ENCODE data around the gene WDR86. TPM values are rescaled to one million over a fixed set of nuclear protein-coding genes. Genes with fewer than 3 reads are reported as not detected.

The WDR86 gene
- total RNA-seq, 1 donor from 2014 or later = 19.4 TPM

GRCh38 chr7:151430391-151431205 is 20.8 kb upstream of the WDR86 start:
- Histone ChIP-seq H3K27ac (peak overlapping the region; percentile 85), H3K4me3 (no peak overlapping the region), H3K4me1 (peaks cover 49% of the 10 kb centered on the region), H3K9me3 (no peaks in the 10 kb centered on the region), H3K36me3 (no peaks in the 10 kb centered on the region), H3K27me3 (no peaks in the 10 kb centered on the region)
- intact Hi-C loops (cut with DNase I) = no loop called here
- DNase-seq (ENCODE audit: extremely low spot score in 2 of 2) = no peak
- TF ChIP-seq POLR2A (IDR thresholded peaks at IDR 0.05) = no peak
- no peak for TF ChIP-seq CTCF (IDR thresholded peaks at IDR 0.05)
- TF ChIP-seq POLR2AphosphoS5 (IDR thresholded peaks at IDR 0.05; ENCODE audit: insufficient read depth in 1 of 2, low read depth in 1 of 2) = no peak

GRCh38 chr7:151429560-151430331 is 19.9 kb upstream of the WDR86 start:
- H3K27me3 ChIP-seq = no peaks in the 10 kb centered on the region
- TF ChIP-seq POLR2AphosphoS5 (IDR thresholded peaks at IDR 0.05; ENCODE audit: insufficient read depth in 1 of 2, low read depth in 1 of 2) (no peak), POLR2A (IDR thresholded peaks at IDR 0.05) (no peak), CTCF (IDR thresholded peaks at IDR 0.05) (no peak)
- no peak overlapping the region for H3K4me3 ChIP-seq
- H3K36me3 ChIP-seq = no peaks in the 10 kb centered on the region
- peak overlapping the region; percentile 85 for H3K27ac ChIP-seq
- peaks cover 51% of the 10 kb centered on the region for H3K4me1 ChIP-seq
- intact Hi-C loops (cut with DNase I) = no loop called here
- no peak for DNase-seq (ENCODE audit: extremely low spot score in 2 of 2)
- no peaks in the 10 kb centered on the region for H3K9me3 ChIP-seq

- Histone ChIP-seq H3K36me3 (no peaks in the 10 kb centered on the region), H3K9me3 (no peaks in the 10 kb centered on the region), H3K27me3 (no peaks in the 10 kb centered on the region), H3K4me3 (no peak overlapping the region), H3K27ac (peak overlapping the region; percentile 85), H3K4me1 (peaks cover 55% of the 10 kb centered on the region)
- no peak for TF ChIP-seq CTCF (IDR thresholded peaks at IDR 0.05)
- no peak for TF ChIP-seq POLR2AphosphoS5 (IDR thresholded peaks at IDR 0.05; ENCODE audit: insufficient read depth in 1 of 2, low read depth in 1 of 2)
- intact Hi-C loops (cut with DNase I) = no loop called here
- no peak for DNase-seq (ENCODE audit: extremely low spot score in 2 of 2)
Observed at GRCh38 chr7:151429237-151429559, 19.4 kb upstream of the WDR86 start.

- Histone ChIP-seq H3K9me3 (no peaks in the 10 kb centered on the region), H3K36me3 (no peaks in the 10 kb centered on the region), H3K27ac (peak overlapping the region; percentile 85), H3K27me3 (no peaks in the 10 kb centered on the region), H3K4me1 (peaks cover 55% of the 10 kb centered on the region), H3K4me3 (no peak overlapping the region)
- intact Hi-C loops (cut with DNase I) = no loop called here
- TF ChIP-seq POLR2AphosphoS5 (IDR thresholded peaks at IDR 0.05; ENCODE audit: insufficient read depth in 1 of 2, low read depth in 1 of 2) (peak in 1 of 2 donors; percentile 56), CTCF (IDR thresholded peaks at IDR 0.05) (no peak), POLR2A (IDR thresholded peaks at IDR 0.05) (no peak)
- DNase-seq (ENCODE audit: extremely low spot score in 2 of 2) = no peak
Observed at GRCh38 chr7:151428378-151429236, 18.8 kb upstream of the WDR86 start.

All from vagina (tissue), 2 donors.